ENCODE data around the gene CD19. TPM values are rescaled to one million over a fixed set of nuclear protein-coding genes. Genes with fewer than 3 reads are reported as not detected.
"Not testable (repeated sequence)": the region's sequence is repeated elsewhere in the genome, so short reads cannot be mapped to it uniquely, and the experiment has no call there.

Gene CD19
- total RNA-seq, 2 donors from 2014 or later = not detected

GRCh38 chr16:28938721-28939120 is 7.0 kb downstream of the CD19 start:
- no peaks in the 10 kb centered on the region for H3K9me3 ChIP-seq
- H3K4me1 ChIP-seq = peaks cover 12% of the 10 kb centered on the region
- TF ChIP-seq POLR2A (IDR thresholded peaks at IDR 0.05) = no peak
- TF ChIP-seq CTCF (IDR thresholded peaks at IDR 0.05) = no peak
- ATAC-seq = no peak
- H3K27me3 ChIP-seq = no peaks in the 10 kb centered on the region
- no peaks in the 10 kb centered on the region for H3K36me3 ChIP-seq (replicated peaks in 1 of 2; ENCODE audit: insufficient read depth in 1 of 2, low read depth in 2 of 2)
- H3K27ac ChIP-seq = no peak overlapping the region
- 58 to 63% methylated on average over 6 to 7 of the region's 7 CpGs for WGBS, 2 donors
- no peak overlapping the region for H3K4me3 ChIP-seq
- DNase-seq = no peak
- intact Hi-C loops (cut with DNase I) = loop anchor here (10.0 kb wide), 1 partner anchor 64 kb away; the partner anchor contains the start of gene ATP2A1

GRCh38 chr16:28939825-28940224 is 8.1 kb downstream of the CD19 start:
- H3K4me3 ChIP-seq; DNase-seq; ATAC-seq; H3K9me3 ChIP-seq; H3K36me3 ChIP-seq (replicated peaks in 1 of 2; ENCODE audit: insufficient read depth in 1 of 2, low read depth in 2 of 2); H3K27ac ChIP-seq; H3K27me3 ChIP-seq: not testable (repeated sequence)
- WGBS, 2 donors = 83 to 86% methylated on average over 7 of the region's 7 CpGs
- peaks cover 12% of the 10 kb centered on the region for H3K4me1 ChIP-seq
- intact Hi-C loops (cut with DNase I) = loop anchor here (10.0 kb wide), 1 partner anchor 65 kb away; the partner anchor contains the start of gene ATP2A1

GRCh38 chr16:28943281-28943680 is 11.5 kb downstream of the CD19 start:
- no peak for TF ChIP-seq CTCF (IDR thresholded peaks at IDR 0.05)
- H3K4me3 ChIP-seq = no peak overlapping the region
- intact Hi-C loops (cut with DNase I) = no loop called here
- no peaks in the 10 kb centered on the region for H3K27me3 ChIP-seq
- no peaks in the 10 kb centered on the region for H3K36me3 ChIP-seq (replicated peaks in 1 of 2; ENCODE audit: insufficient read depth in 1 of 2, low read depth in 2 of 2)
- no peaks in the 10 kb centered on the region for H3K9me3 ChIP-seq
- H3K4me1 ChIP-seq = peaks cover 10% of the 10 kb centered on the region
- ATAC-seq (no peak), DNase-seq (no peak)
- no peak overlapping the region for H3K27ac ChIP-seq

GRCh38 chr16:28946681-28947080 is 14.9 kb downstream of the CD19 start:
- Histone ChIP-seq H3K9me3 (no peaks in the 10 kb centered on the region), H3K4me3 (no peak overlapping the region), H3K36me3 (replicated peaks in 1 of 2; ENCODE audit: insufficient read depth in 1 of 2, low read depth in 2 of 2) (no peaks in the 10 kb centered on the region), H3K27ac (no peak overlapping the region), H3K27me3 (no peaks in the 10 kb centered on the region), H3K4me1 (peaks cover 19% of the 10 kb centered on the region)
- intact Hi-C loops (cut with DNase I) = no loop called here
- ATAC-seq (no peak), DNase-seq (no peak)
- WGBS, 2 donors = 33 to 51% methylated on average over 4 of the region's 4 CpGs
- TF ChIP-seq CTCF (IDR thresholded peaks at IDR 0.05) (no peak), POLR2A (IDR thresholded peaks at IDR 0.05) (no peak)

GRCh38 chr16:28950648-28951409 is 19.1 kb downstream of the CD19 start, which contains the start of gene NFATC2IP:
TSS of gene NFATC2IP (plus strand) at chr16:28950937. CDS start at chr16:28951012, 75 bp downstream.
- peaks cover 19% of the 10 kb centered on the region for H3K4me1 ChIP-seq
- no peaks in the 10 kb centered on the region for H3K9me3 ChIP-seq
- intact Hi-C loops (cut with DNase I) = no loop called here
- DNase-seq = peak; percentile 99 to 100 (median 99)
- peak within 1 kb of the TSS; percentile 78 to 88 for H3K4me3 ChIP-seq
- H3K27me3 ChIP-seq = no peaks in the 10 kb centered on the region
- H3K27ac ChIP-seq = peak within 1 kb of the TSS; percentile 65 to 86 (median 80)
- peaks cover 0 to 5% of the 10 kb centered on the region in 2 donors for H3K36me3 ChIP-seq (replicated peaks in 1 of 2; ENCODE audit: insufficient read depth in 1 of 2, low read depth in 2 of 2)
- WGBS, 2 donors = 0 to 1% methylated on average over 23 to 54 of the region's 79 CpGs
- peak; percentile 99 for ATAC-seq
- TF ChIP-seq CTCF (IDR thresholded peaks at IDR 0.05) = no peak
- TF ChIP-seq POLR2A (IDR thresholded peaks at IDR 0.05) = peak in 2 of 3 donors; percentile 55 to 59

All from body of pancreas (tissue), 4 donors.